ENCODE measurements around the gene SETMAR. TPM values are rescaled to one million over a fixed set of nuclear protein-coding genes. Genes with fewer than 3 reads are reported as not detected.

The SETMAR gene
- total RNA-seq, 4 donors from 2014 or later: 3.7 to 10.4 (median 7.6) TPM

GRCh38 chr3:4355401-4356219 lies 52.4 kb downstream of the SETMAR start:
- intact Hi-C loops (cut with DNase I; ENCODE audit: low total_unique reads) (loop anchor here (10.0 kb wide), 1 partner anchor 109 kb away; the partner anchor contains the start of gene SUMF1), in situ Hi-C loops (cut with MboI; ENCODE audit: low sequenced_read_pairs in 4 of 4) (loop anchor here in 1 of 4 donors (10.0 kb wide), 1 partner anchor 279 kb away; no protein-coding TSS in a partner anchor)
- Histone ChIP-seq H3K4me1 (no peaks in the 10 kb centered on the region), H3K36me3 (no peaks in the 10 kb centered on the region), H3K4me3 (no peak overlapping the region), H3K27me3 (no peaks in the 10 kb centered on the region), H3K9me3 (no peaks in the 10 kb centered on the region), H3K27ac (peak overlapping the region in 1 of 4 donors; percentile 10)
- no peak for ATAC-seq
- no peak for DNase-seq
- TF ChIP-seq POLR2A (IDR thresholded peaks at IDR 0.05): no peak
- TF ChIP-seq, protein P1, sequence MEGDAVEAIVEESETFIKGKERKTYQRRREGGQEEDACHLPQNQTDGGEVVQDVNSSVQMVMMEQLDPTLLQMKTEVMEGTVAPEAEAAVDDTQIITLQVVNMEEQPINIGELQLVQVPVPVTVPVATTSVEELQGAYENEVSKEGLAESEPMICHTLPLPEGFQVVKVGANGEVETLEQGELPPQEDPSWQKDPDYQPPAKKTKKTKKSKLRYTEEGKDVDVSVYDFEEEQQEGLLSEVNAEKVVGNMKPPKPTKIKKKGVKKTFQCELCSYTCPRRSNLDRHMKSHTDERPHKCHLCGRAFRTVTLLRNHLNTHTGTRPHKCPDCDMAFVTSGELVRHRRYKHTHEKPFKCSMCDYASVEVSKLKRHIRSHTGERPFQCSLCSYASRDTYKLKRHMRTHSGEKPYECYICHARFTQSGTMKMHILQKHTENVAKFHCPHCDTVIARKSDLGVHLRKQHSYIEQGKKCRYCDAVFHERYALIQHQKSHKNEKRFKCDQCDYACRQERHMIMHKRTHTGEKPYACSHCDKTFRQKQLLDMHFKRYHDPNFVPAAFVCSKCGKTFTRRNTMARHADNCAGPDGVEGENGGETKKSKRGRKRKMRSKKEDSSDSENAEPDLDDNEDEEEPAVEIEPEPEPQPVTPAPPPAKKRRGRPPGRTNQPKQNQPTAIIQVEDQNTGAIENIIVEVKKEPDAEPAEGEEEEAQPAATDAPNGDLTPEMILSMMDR (IDR thresholded peaks at IDR 0.05 in 4 of 5, conservative IDR thresholded peaks at IDR 0.05 in 1 of 5): no peak

DNA sequence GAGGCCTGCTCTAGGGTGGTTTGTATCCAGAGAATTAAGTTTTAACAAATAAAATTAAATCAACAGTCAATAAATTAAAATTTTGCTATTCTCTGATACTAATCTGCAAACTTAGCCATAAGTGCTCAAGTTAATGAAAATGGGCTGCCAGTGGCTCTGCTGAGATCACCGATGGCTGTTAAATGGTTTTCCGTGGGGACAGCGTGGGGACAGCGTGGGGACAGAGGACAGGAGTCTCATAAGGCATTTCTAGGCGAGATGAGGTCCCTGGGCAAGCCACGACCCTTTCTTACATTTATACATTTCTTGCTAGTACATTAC lies 53.0 kb downstream of the SETMAR start:
- in situ Hi-C loops (cut with MboI; ENCODE audit: low sequenced_read_pairs in 4 of 4) (loop anchor here in 1 of 4 donors (10.0 kb wide), 1 partner anchor 279 kb away; no protein-coding TSS in a partner anchor), intact Hi-C loops (cut with DNase I; ENCODE audit: low total_unique reads) (loop anchor here (10.0 kb wide), 1 partner anchor 109 kb away; the partner anchor contains the start of gene SUMF1)
- Histone ChIP-seq H3K36me3 (no peaks in the 10 kb centered on the region), H3K27me3 (no peaks in the 10 kb centered on the region), H3K27ac (no peak overlapping the region), H3K4me3 (no peak overlapping the region), H3K9me3 (no peaks in the 10 kb centered on the region), H3K4me1 (no peaks in the 10 kb centered on the region)
- no peak for DNase-seq
- no peak for ATAC-seq
- no peak for TF ChIP-seq POLR2A (IDR thresholded peaks at IDR 0.05)
- TF ChIP-seq, protein P1 (IDR thresholded peaks at IDR 0.05 in 4 of 5, conservative IDR thresholded peaks at IDR 0.05 in 1 of 5): no peak

GRCh38 chr3:4356546-4357410 lies 53.6 kb downstream of the SETMAR start:
- H3K4me1 ChIP-seq: no peaks in the 10 kb centered on the region
- no peaks in the 10 kb centered on the region for H3K27me3 ChIP-seq
- H3K27ac ChIP-seq: no peak overlapping the region
- no peak overlapping the region for H3K4me3 ChIP-seq
- no peak for TF ChIP-seq POLR2A (IDR thresholded peaks at IDR 0.05)
- TF ChIP-seq, protein P1 (IDR thresholded peaks at IDR 0.05 in 4 of 5, conservative IDR thresholded peaks at IDR 0.05 in 1 of 5): no peak
- intact Hi-C loops (cut with DNase I; ENCODE audit: low total_unique reads) (loop anchor here (10.0 kb wide), 1 partner anchor 108 kb away; the partner anchor contains the start of gene SUMF1), in situ Hi-C loops (cut with MboI; ENCODE audit: low sequenced_read_pairs in 4 of 4) (loop anchor here in 1 of 4 donors (10.0 kb wide), 1 partner anchor 278 kb away; no protein-coding TSS in a partner anchor)
- DNase-seq: no peak
- ATAC-seq: no peak
- no peaks in the 10 kb centered on the region for H3K36me3 ChIP-seq
- no peaks in the 10 kb centered on the region for H3K9me3 ChIP-seq

DNA sequence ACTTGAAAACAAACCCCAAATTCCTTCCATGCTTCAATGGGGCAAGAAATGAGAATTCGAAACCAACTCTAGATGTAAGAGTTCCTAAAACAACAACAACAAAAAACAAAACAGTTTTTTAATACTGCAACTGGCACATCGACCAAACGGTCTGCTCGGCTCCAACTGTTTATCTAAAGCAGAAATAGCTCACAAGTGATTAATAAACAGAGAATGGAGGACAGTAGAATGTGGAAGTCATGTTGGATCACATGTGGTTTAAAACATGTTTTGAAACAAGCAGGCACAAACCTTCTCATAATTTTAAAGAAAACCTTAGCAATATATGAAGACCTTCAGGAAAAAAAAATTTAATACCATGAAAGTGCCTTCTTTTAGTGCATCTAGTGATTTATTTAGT lies 55.1 kb downstream of the SETMAR start:
- H3K9me3 ChIP-seq: no peaks in the 10 kb centered on the region
- H3K36me3 ChIP-seq: no peaks in the 10 kb centered on the region
- no peaks in the 10 kb centered on the region for H3K4me1 ChIP-seq
- no peak overlapping the region for H3K4me3 ChIP-seq
- in situ Hi-C loops (cut with MboI; ENCODE audit: low sequenced_read_pairs in 4 of 4): loop anchor here in 1 of 4 donors (10.0 kb wide), 1 partner anchor 277 kb away; no protein-coding TSS in a partner anchor
- DNase-seq (no peak), ATAC-seq (no peak)
- intact Hi-C loops (cut with DNase I; ENCODE audit: low total_unique reads): loop anchor here (10.0 kb wide), 1 partner anchor 107 kb away; the partner anchor contains the start of gene SUMF1
- H3K27ac ChIP-seq: no peak overlapping the region
- TF ChIP-seq POLR2A (IDR thresholded peaks at IDR 0.05): no peak
- TF ChIP-seq, protein P1 (IDR thresholded peaks at IDR 0.05 in 4 of 5, conservative IDR thresholded peaks at IDR 0.05 in 1 of 5): no peak
- no peaks in the 10 kb centered on the region for H3K27me3 ChIP-seq
